HG02885 (cell line): ENCODE data around the gene C22orf39.
"Not testable (repeated sequence)": the region's sequence is repeated elsewhere in the genome, so short reads cannot be mapped to it uniquely, and the experiment has no call there.

Experiments used
- ATAC-seq: cut with Tn5 transposase; IDR thresholded peaks from one replicate; pipeline ENCODE4 v1.9.1; 2021; ENCODE audit warnings: mild to moderate bottlenecking; ENCODE audit not compliant: unreplicated experiment, poor library complexity

C22orf39 gene

DNA sequence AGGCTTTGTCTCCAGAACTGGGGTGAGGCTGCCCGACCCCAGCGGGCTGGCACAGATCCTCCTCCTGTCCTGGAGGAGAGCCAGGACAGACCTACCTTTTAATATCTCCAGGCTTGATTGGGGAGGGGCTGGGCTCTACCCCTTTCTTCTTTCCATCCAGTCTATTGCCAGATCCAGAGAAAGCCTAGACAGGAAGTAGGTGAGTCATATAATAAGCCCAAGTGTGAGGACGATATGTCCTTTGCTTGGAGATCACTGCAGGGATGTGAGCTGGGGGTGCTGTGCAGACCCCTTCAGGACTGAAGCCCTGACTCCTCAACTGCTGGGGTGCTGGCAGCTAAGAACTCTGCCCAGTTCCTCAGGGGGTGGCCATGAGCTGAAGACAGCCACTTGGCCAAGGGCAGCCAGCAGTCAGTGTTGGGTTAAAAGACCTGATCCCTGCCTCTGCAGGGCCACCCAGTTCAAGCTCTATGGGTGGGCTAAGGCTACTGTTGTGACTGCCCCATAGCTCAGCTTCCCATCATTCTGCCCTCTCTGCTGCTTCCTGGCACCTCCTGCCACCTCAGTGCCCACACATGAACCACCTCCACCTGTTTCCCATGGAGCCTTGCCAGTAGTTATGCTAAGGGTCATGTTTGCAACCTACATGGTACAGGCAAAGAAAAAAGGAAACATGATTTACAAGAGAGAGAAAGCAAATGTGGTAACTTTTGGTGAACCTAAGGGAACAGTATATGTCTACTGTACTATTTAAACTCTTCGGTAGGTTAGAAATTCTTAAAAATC is 8.3 kb upstream of the C22orf39 start:
- no peak for ATAC-seq

DNA sequence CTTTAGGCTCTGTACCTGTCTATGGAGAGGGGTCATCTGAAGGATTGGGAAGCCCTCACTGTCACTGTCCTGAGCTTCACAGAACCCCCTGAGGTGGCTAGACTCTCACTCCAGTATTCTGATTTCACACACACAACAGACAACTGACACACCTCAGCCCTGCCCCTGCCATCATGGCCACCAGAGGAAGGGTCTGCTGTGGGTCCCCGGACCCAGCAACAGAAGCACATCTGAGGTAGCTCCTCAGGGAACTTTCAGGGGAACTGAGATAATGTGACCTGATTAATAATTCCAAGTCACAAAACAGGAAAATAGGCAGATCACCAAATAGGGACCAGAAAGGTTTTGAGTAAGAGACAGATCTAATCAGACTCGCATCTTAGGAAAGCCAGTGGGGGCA is 7.5 kb upstream of the C22orf39 start:
- ATAC-seq: no peak

DNA sequence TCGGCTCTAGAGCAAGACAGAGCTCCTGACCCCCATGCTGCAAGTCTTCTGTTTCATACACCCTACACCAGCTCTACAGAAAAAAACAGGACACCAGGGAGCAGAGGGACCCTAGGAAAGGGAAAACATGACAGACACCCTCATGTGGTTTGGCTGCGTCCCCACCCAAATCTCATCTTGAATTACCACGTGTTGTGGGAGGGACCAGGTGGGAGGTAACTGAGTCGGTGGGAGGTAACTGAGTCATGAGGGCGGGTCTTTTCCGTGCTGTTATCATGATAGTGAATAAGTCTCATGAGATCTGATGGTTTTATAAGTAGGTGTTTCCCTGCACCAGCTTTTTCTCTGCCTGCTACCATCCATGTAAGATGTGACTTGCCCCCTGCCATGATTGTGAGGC is 6.6 kb upstream of the C22orf39 start:
- no peak for ATAC-seq

DNA sequence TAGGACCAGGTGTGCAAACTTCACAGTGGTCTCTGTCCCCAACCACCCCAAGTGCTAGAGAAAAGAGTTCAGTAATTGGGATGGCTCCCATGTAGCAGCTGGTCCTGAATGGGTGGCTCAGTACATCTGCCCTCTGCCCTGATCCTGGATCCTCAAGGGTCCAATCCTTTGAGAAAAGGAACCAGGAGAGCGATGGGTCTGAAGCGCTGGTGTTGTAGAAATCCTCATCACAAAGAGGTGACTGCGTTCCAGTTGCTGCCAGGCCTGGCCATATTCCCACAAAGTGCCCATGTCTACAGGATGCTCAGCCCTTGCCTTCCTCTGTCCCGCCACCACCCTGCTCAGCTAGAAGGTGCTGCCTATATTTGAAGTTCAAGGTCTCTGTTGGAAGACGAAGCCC is 6.2 kb upstream of the C22orf39 start:
- ATAC-seq: no peak

DNA sequence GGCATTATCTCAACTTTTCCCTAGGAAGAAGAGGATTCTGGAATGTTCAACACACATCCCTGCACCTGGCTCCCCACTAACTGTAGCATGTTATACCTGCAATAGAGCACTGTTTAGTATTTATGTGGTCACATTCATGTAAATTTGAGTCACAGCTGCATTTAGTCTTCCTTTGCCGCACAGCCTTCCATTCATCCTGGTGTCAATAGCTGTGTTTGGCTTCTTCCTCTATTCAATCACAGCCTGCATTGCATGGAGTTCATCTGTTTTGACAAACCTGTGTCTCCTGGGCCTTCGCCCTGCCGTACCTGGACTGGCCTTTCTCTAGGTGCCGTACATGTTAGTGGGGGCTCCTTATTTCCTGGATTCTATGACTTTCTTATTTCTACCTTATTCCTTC is 4.1 kb upstream of the C22orf39 start:
- no peak for ATAC-seq

DNA sequence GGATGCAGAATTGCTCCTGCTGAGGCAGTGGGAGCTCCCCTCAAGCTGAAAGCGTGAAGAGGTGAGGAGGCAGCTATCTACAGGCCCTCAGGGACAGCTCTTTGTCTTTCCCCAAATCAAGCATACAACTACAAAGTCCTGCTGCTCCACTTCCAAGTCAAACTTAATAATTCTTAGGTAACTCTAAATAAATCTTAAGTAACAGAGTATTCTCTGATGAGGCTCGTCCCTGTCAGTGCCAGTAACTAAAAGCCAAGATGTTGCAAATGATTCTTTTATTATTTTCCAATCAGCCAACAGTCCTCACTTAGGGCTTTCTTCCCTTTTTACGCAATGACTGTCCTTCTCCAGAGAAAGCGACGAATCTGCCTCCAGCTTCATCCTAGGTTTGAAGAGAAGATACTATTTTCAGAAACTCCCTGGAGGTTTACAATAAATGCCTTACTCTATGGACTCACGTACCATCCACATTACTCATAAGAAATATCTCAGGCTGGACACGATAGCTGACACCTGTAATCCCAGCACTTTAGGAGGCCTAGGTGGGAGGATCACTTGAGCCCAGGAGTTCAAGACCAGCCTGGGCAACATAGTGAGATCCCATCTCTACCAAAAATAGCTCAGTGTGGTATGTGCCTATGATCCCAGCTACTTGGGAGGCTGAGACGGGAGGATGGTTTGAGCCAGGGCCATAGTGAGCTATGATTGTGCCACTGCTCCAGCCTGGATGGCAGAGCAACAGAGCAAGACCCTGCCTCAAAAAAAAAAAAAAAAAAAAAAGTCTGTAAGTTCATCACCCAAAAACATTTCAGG is 3.1 kb upstream of the C22orf39 start:
- ATAC-seq: no peak

DNA sequence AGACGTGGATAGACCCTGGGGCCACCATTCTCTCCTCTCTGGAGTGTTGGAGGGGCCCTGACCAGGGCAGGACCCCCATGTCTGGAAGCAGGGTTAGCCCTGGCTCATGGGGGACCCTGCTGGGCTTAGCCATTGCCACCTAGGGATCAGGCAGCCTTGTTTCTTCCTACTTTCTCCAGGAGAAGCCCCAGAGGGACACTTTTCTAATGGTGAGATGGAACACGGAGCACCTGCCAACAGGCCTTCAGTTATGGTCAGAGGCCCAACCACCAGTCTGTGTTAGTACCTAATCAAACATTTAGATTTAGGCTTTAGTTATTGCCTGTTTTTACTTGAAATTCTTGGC is 1.9 kb upstream of the C22orf39 start:
- ATAC-seq: no peak

DNA sequence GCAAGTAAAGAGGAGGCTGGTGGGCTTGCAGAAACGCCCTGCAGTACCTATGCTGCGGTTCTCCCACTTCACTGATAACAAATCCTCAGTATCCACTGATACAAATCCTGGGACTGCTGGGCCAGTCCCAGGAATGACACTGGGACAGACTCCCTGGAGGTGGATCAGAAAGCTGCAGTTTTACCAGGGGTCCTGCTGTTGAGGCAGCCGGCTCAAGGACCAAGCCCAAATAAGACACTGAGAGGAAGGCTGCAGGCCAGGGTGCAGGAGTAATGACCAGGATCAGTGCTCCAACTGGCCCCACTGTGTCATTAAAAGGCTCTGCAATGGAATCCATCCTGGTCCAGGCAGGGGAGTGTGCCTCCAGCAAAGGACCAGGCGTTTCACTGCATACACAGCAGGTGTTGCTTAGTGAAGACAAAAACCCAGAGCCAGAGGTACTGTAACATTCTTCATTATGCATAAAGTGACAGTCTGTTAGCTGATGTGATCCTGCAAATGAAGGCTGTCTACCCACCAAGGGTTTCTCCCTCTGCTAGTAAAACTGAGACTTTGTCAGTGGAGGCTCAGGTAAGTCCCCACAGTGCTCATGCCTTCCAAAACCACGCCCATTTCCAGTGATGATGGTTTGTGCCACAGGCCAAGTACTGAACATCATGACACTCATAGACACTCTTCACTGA is 1.4 kb upstream of the C22orf39 start:
- ATAC-seq: no peak

DNA sequence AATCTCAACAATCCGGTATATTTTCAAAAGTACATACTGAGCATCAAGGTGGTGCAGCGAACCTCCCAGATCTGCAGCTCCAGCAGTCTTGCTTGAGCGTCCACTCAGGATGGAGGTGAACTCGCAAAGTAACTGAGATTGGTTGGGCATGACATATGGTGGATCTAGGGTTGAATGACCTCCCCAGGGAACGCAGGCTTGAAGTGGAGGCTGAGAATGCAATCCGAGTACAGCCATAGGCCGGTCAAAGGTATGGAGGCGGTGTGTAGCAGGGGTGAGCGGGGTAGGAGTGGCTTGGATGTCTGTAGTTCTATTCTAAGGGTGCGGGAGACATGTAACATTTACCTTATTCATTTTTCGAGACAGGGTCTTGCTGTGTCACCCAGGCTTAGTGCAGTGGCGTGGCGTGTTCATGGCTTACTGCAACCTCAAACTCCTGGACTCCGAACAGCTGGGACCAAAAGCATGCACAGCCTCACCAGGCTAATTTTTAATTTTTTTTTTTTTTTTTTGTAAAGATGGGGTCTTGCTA is 631 bp upstream of the C22orf39 start:
- ATAC-seq: peak; percentile 40

DNA sequence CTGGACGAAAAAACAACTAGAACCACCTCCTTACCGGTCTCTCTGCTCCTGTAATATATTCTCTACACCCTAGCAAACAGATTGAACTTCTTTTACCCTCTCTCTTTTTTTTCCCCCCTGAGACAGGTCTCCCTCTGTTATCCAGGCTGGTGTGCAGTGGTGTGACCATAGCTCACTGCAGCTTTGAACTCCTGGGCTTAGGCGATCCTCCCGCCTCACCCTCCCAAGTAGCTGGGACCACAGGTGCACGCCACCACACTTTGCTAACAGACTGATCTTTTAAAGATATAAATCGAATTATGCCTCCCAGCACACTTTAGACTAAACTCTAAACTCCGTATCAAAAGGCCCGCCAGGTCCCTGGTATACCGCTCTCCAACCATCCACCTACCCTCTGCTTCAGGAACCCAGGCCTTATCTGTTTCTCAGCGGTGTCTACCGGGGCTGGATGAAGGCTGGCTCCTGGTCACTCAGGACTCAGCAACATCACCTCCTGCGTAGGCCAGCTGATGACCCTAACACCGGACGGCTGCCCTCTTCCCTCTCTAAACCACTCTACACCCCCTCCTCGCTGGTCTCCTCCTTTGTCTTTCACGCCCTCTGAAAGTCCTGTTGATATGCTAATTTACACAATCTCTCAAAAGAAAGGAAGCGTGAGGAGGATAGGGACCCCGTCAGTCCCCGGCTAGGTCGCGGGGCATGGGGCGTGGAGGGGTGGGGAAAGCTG is 745 bp downstream of the C22orf39 start:
- ATAC-seq: no peak

DNA sequence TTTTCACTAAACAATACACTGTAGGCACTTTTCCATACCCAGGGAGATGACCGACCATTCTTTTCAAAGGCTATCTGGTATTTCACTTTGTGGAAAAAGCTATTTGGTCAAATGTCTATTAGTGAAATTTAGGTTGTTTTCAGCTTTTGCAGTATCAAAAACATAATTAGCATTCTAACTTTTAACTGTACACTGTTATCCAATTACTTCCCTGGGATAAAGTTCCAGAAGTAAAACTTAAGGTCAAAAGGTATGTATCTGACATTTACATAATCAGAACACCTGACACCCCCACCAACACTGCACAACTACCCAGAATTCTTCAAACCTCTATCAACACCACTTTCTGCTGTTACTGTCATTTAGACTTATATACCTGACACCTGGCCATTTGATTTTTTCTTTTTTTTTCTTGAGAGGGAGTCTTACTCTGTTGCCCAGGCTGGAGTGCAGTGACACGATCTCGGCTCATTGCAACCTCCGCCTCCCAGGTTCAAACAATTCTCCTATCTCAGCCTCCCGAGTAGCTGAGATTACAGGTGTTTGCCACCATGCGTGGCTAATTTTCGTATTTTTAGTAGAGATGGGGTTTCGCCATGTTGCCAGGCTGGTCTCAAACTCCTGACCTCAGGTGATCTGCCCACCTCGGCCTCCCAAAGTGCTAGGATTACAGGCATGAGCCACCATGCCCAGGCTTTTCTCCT is 2.1 kb downstream of the C22orf39 start:
- ATAC-seq: not testable (repeated sequence)

DNA sequence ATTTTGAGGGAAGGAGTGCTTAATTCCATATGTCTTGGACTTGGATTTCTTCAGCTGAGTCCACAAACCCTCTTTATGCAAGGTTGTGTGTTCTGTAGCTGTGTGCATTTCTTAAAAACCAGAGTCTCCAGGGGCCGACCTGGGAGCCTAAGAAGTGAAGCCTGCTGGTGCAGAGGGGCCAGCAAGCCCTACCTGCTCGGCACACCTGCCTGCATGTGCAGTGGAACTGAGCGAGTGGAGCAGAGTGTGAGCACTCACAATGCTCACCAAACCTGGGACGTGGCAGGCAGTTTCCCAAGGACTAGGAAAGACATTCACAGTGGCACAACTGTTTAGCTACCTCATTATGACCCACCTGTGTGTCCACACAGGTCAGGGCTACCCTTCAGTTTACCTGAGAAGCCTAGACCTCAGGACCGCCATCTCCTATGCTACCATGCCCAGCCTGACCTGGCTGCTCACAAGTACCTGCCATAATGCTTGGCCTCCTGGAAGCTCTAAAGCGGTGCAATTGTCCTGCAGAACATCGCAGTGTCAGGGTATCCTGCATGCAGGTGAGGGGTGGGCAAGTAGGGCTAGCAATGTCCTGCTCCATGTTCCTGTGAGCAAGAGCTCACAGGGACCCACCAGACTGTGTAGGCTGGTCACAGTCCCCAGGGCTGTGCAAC is 3.8 kb downstream of the C22orf39 start:
- no peak for ATAC-seq

DNA sequence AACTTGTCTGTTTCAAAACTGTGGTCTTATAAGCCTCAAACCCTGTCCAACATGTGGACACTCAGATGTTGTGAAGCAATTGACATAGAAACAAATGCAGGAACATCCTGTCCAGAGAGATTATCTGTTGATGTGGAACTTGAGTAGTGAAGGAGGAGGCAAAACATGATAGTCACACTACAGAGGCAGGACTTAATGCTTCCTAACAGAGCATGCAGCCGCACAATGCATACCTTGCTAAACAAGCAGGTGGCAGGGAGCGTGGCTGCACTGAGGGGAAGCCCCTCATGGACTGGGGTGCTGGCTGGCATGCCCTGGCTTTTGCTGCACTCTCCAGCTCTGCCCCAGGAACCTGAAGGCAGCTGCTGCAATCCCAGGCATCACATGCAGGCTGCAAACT is 5.3 kb downstream of the C22orf39 start:
- ATAC-seq: no peak

DNA sequence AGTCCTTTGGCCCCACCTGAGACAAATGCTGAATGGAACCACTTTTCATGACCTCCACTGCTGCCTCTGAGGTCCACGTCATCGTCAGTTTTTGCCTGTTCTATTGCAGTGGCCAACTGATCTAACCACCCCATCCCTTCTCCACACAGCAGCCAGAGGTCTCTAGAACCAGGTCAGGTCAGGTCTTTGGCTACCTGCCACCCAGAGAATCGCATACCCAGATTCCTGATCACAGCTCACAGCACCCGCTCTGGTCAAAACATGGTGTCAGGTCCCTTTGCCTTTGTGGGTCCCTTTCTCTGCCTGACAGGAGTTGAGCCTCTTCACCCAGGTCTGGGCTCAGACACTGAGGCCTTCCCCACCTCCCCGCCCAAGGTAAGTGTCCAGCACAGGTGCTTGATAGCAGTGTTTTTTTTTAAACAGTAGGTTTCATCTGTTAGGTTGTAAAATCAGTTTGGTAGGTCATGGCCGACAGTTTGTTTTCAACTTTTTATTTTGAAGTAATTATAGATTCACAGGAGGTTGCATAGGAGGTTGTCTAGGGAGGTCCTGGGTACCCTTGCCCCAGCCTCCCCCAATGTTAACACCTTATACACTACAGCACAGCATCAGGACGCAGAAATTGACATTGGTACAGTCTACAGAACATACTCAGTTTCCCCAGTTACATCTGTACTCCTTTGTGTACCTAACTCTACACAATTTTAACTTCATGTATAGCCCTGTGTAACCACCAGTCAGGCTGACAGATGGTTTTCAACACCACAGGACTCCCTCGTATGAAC is 6.9 kb downstream of the C22orf39 start:
- ATAC-seq: no peak

DNA sequence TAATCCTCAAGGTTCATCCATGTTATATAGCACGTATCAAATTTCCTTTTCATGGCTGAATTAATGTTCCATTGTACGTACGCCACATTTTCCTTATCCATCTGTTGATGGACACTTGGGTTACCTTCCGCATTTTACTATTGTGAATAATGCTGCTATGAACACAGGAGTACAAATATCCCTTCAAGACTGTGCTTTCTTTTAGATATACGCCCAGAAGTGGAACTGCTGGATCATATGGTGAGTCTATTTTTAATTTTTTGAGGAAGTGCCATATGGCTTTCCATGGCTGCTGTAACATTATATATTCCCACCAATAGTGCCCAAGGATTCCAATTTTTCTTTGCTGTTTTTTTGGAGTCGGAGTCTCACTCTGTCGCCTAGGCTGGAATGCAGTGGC is 9.2 kb downstream of the C22orf39 start:
- ATAC-seq: no peak

DNA sequence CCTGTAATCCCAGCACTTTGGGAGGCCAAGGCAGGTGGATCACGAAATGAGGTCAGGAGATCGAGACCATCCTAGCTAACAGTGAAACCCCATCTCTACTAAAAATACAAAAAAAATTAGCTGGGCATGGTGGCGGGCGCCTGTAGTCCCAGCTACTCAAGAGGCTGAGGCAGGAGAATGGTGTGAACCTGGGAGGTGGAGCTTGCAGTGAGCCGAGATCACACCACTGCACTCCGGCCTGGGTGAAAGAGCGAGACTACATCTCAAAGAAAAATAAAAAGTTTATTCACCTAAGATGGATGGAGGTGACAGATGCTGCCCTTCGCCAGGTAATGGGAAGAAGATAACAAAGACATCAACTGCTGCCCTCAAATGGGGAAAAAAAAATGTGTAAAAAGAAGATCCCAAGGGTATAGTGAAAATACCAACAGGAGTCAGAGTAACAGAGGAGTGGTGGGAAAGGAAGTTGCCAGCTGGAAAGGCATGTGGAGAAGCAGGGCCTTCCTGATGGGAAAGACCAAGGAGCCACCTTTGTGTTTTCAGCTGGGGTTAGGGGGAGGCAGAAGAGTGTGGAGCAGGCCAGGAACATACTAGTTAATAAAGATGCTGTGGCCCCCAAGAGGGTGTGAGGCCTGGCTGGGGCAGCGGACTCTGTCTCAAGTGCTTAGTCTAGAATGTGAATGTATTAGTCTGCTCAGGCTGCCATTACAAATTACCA is 10.9 kb downstream of the C22orf39 start:
- ATAC-seq: not testable (repeated sequence)

DNA sequence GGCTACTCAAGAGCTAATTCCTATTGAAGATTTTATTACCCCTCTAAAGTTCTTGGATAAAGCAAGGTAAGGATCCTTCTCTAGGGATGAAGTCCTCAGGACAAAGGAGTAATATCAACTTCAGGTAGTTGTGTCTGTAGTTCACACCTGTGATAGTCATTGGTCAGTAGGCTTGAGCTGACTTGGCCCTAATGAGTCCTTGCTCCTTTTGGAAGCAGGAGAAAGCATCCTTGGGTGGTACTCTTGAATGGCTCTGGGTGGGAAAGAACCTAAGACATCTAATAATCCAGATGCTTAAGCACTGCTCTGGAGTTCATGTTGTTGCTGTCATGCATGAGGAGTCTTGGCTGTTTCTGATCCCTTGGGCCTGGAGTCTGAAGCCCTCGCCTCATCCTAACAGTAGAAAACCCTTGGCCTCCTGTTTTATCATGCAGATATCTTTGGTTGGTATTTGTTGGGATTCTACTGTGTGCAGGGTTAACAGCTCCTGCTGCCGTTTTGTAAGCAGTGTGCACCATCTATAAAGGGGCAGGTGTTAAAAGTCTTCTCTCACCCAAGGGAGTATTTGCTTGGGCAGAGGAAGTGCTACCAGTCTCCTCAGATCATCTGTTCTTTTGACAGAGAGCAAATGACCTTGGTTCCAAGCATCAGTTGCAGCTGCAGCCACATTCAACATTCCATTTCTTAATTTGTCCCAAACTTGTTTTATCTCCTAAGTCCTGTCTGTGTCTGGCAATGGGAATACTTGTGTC is 12.5 kb downstream of the C22orf39 start:
- ATAC-seq: no peak
